Measurements from ENCODE around the gene TINAGL1.

The TINAGL1 gene, protein sequence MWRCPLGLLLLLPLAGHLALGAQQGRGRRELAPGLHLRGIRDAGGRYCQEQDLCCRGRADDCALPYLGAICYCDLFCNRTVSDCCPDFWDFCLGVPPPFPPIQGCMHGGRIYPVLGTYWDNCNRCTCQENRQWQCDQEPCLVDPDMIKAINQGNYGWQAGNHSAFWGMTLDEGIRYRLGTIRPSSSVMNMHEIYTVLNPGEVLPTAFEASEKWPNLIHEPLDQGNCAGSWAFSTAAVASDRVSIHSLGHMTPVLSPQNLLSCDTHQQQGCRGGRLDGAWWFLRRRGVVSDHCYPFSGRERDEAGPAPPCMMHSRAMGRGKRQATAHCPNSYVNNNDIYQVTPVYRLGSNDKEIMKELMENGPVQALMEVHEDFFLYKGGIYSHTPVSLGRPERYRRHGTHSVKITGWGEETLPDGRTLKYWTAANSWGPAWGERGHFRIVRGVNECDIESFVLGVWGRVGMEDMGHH

DNA sequence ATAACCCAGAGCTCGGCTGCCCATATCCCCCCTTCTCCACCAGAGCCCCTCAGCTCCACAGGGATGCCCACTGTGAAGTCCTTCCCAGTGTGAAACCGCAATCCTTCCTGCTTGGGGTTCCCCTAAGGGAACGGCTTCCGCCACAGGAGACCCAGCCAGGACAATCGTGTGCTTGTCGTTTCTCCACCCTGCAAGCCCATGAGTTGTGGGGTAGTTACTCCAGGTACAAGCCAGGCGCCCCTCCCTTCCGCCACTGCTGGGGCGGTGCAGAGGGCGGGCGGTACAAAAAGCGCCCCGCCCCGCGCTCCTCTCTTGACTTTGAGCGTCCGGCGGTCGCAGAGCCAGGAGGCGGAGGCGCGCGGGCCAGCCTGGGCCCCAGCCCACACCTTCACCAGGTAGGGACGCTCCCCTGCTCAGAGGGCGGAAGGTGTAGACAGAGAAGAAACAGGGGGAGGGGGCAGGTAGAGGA lies at the start of gene TINAGL1:
Gene TINAGL1, plus strand, starts transcription at position 315 of the 469 bp plus-strand sequence. CDS start 634 bp downstream, outside the sequence.
- H3K4me3 Mint-ChIP-seq = no peak within 1 kb of the TSS
- no peaks in the 10 kb centered on the region for H3K4me1 Mint-ChIP-seq (ENCODE audit: low read depth)
- H3K9me3 Mint-ChIP-seq = no peaks in the 10 kb centered on the region
- H3K36me3 Mint-ChIP-seq (ENCODE audit: low read depth) = no peaks in the 10 kb centered on the region
- H3K27ac Mint-ChIP-seq = no peak within 1 kb of the TSS
- H3K27me3 Mint-ChIP-seq = peaks cover 10% of the 10 kb centered on the region

GRCh38 chr1:31529999-31530684 lies 46.2 kb upstream of the TINAGL1 start:
- no peaks in the 10 kb centered on the region for H3K4me1 Mint-ChIP-seq (ENCODE audit: low read depth)
- H3K9me3 Mint-ChIP-seq = no peaks in the 10 kb centered on the region
- no peak overlapping the region for H3K27ac Mint-ChIP-seq
- no peaks in the 10 kb centered on the region for H3K36me3 Mint-ChIP-seq (ENCODE audit: low read depth)
- H3K27me3 Mint-ChIP-seq = peaks cover 5% of the 10 kb centered on the region
- no peak overlapping the region for H3K4me3 Mint-ChIP-seq

- Mint-ChIP-seq H3K36me3 (ENCODE audit: low read depth) (no peaks in the 10 kb centered on the region), H3K9me3 (no peaks in the 10 kb centered on the region), H3K4me1 (ENCODE audit: low read depth) (peaks cover 9% of the 10 kb centered on the region), H3K27ac (no peak overlapping the region), H3K27me3 (peaks cover 11% of the 10 kb centered on the region), H3K4me3 (no peak overlapping the region)
Observed at GRCh38 chr1:31531177-31531999, 44.9 kb upstream of the TINAGL1 start.

GRCh38 chr1:31532173-31532572 lies 44.1 kb upstream of the TINAGL1 start:
- no peak overlapping the region for H3K27ac Mint-ChIP-seq
- H3K9me3 Mint-ChIP-seq = no peaks in the 10 kb centered on the region
- peaks cover 11% of the 10 kb centered on the region for H3K4me1 Mint-ChIP-seq (ENCODE audit: low read depth)
- H3K27me3 Mint-ChIP-seq = peaks cover 11% of the 10 kb centered on the region
- no peak overlapping the region for H3K4me3 Mint-ChIP-seq
- H3K36me3 Mint-ChIP-seq (ENCODE audit: low read depth) = no peaks in the 10 kb centered on the region

- no peak overlapping the region for H3K4me3 Mint-ChIP-seq
- peaks cover 11% of the 10 kb centered on the region for H3K4me1 Mint-ChIP-seq (ENCODE audit: low read depth)
- peaks cover 11% of the 10 kb centered on the region for H3K27me3 Mint-ChIP-seq
- H3K36me3 Mint-ChIP-seq (ENCODE audit: low read depth) = no peaks in the 10 kb centered on the region
- no peaks in the 10 kb centered on the region for H3K9me3 Mint-ChIP-seq
- H3K27ac Mint-ChIP-seq = no peak overlapping the region
Observed at GRCh38 chr1:31535561-31535960, 40.8 kb upstream of the TINAGL1 start.

DNA sequence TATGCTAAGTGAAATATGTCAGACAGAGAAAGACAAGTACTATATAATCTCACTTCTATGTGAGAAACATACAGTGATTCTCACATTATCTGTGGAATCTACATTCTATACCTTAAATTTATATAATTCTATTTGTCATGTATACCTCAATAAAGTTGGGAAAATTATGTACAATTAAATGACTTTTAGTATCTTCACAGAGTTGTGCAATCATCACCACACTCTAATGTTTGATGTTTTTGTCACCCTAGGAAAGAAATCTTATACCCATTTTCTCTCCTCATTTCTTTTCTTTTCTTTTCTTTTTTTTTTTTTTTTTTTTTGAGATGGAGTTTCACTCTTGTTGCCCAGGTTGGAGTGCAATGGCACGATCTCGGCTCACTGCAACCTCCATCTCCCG lies 37.0 kb upstream of the TINAGL1 start:
- H3K36me3 Mint-ChIP-seq (ENCODE audit: low read depth) = no peaks in the 10 kb centered on the region
- peaks cover 11% of the 10 kb centered on the region for H3K4me1 Mint-ChIP-seq (ENCODE audit: low read depth)
- H3K27me3 Mint-ChIP-seq = peaks cover 11% of the 10 kb centered on the region
- no peaks in the 10 kb centered on the region for H3K9me3 Mint-ChIP-seq
- no peak overlapping the region for H3K27ac Mint-ChIP-seq
- H3K4me3 Mint-ChIP-seq = no peak overlapping the region

DNA sequence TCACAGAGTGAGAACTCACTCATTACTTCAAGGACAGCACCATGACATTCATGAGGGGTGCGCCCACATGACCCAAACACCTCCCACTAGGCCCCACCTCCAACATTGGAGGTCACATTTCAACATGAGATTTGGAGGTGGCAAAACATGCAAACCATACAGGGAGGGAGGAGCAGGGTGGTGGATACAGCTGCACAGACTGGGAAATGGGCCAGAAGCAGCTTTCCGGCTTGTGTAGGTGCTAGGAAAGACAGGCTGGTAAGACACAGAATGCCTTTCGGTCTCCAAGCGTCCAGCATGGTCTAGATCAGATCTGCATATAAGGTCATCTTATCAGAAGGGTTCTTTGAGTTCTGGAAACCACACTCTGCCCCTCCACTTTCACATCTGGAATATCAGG lies 35.1 kb upstream of the TINAGL1 start:
- Mint-ChIP-seq H3K4me1 (ENCODE audit: low read depth) (peaks cover 4% of the 10 kb centered on the region), H3K4me3 (no peak overlapping the region), H3K27ac (no peak overlapping the region), H3K9me3 (no peaks in the 10 kb centered on the region), H3K27me3 (peaks cover 2% of the 10 kb centered on the region), H3K36me3 (ENCODE audit: low read depth) (no peaks in the 10 kb centered on the region)

GRCh38 chr1:31545927-31546540 lies 30.3 kb upstream of the TINAGL1 start:
- peaks cover 12% of the 10 kb centered on the region for H3K27me3 Mint-ChIP-seq
- H3K4me1 Mint-ChIP-seq (ENCODE audit: low read depth) = peaks cover 10% of the 10 kb centered on the region
- no peaks in the 10 kb centered on the region for H3K36me3 Mint-ChIP-seq (ENCODE audit: low read depth)
- no peaks in the 10 kb centered on the region for H3K9me3 Mint-ChIP-seq
- H3K4me3 Mint-ChIP-seq = no peak overlapping the region
- no peak overlapping the region for H3K27ac Mint-ChIP-seq

- Mint-ChIP-seq H3K36me3 (ENCODE audit: low read depth) (no peaks in the 10 kb centered on the region), H3K27me3 (peaks cover 12% of the 10 kb centered on the region), H3K4me1 (ENCODE audit: low read depth) (peaks cover 10% of the 10 kb centered on the region), H3K4me3 (no peak overlapping the region), H3K27ac (no peak overlapping the region), H3K9me3 (no peaks in the 10 kb centered on the region)
Observed at GRCh38 chr1:31548534-31548906, 27.8 kb upstream of the TINAGL1 start.

DNA sequence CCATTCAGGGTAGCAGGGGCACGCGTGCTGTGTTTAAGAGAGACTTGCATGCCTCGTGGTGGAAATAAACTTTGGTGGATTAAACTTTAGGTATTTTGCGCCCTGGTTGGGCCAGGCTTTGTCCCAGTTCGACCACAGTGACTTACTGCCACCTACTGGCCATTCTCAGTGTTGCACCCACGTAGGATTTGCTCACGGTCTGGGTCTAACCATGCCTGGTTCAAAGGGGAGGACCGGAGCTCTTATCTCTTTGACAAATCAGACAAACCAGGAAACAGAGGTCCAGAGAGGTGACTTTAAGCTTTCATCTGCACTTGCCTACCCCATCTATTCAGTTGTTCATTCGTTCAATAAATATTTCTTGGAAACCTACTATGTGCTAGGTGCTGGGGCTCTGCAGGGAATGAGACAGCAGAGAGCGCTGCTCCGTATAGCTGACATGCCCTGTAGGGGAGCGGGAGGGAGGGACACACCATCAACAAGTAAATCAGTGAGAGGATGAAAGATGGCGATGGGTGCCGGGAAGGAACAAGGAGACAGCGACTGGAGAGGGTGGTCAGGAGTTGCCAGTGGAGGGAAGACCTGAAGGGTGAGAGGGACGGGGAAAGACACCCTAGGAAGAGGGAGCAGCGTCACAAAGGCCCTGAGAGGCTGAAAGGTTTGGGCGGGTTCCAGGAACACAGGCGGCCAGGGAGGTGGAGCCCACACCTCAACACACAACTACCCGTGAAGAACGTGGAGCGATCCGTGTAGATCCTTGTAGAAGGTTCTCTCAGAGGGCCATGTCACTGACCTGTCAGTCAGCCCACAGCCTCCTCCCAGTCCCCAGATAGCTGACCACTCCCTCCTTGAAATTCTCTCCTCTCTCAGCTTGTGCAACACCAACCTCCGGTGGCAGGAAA lies 27.2 kb upstream of the TINAGL1 start:
- H3K4me3 Mint-ChIP-seq = peak overlapping the region; percentile 56
- H3K9me3 Mint-ChIP-seq = no peaks in the 10 kb centered on the region
- H3K4me1 Mint-ChIP-seq (ENCODE audit: low read depth) = peaks cover 10% of the 10 kb centered on the region
- H3K27ac Mint-ChIP-seq = no peak overlapping the region
- H3K27me3 Mint-ChIP-seq = peaks cover 16% of the 10 kb centered on the region
- no peaks in the 10 kb centered on the region for H3K36me3 Mint-ChIP-seq (ENCODE audit: low read depth)

DNA sequence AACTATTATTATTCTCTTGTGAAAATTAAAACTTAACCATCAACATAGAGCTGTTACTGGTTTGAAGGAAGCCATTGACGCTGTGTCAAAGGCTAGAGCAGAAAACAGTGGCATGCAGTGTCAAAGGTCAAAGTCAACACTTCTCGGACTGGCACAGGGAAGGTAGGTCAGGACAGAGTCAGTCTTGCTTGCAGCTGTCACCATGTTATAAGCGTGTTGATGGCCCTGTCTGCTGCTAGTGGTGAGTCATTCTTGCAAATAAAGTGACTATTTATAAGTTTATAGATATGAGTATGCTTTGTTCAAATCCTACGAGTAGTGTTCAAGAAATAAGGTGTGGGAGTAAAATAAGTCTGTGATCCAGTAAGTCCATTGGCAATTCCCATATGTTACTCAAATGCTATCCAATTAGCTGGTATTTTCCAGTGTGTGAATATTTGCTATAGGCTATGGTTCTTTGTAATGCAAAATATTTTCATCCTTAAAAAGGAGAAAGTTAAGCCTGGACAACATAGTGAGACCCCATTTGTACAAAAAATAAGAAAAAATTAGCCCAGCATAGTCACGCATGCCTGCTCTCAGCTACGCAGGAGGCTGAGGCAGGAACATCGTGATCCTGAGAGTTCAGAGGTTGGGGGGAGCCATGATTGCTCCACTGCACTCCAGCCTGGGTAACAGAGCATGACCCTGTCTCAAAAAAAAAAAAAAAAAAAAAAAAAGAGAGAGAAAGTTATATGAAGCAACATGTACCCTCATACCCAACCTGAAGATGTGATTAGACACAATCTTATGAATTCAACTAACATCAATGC lies 26.3 kb upstream of the TINAGL1 start:
- H3K9me3 Mint-ChIP-seq = no peaks in the 10 kb centered on the region
- H3K36me3 Mint-ChIP-seq (ENCODE audit: low read depth) = no peaks in the 10 kb centered on the region
- no peak overlapping the region for H3K4me3 Mint-ChIP-seq
- peaks cover 10% of the 10 kb centered on the region for H3K4me1 Mint-ChIP-seq (ENCODE audit: low read depth)
- H3K27ac Mint-ChIP-seq = no peak overlapping the region
- H3K27me3 Mint-ChIP-seq = peaks cover 16% of the 10 kb centered on the region

DNA sequence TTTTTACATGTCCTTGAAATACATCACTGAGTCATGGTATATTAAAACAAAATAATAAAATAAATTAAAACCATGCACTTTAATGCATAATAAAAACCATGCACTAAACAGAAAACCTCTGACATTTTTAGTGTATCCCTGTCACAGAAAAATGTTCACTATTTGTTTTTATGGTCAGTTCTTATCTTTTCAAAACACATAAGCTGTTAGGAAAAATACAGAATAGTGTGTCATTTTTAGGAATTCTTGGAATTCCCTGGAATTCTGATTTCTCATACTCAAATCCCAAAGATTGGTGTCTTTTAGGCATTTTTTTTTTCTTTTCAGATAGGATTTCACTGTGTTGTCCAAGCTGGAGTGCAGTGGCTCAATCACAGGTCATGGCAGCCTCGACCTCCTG lies 25.1 kb upstream of the TINAGL1 start:
- Mint-ChIP-seq H3K36me3 (ENCODE audit: low read depth) (no peaks in the 10 kb centered on the region), H3K4me1 (ENCODE audit: low read depth) (peaks cover 10% of the 10 kb centered on the region), H3K27ac (no peak overlapping the region), H3K4me3 (no peak overlapping the region), H3K27me3 (peaks cover 16% of the 10 kb centered on the region), H3K9me3 (no peaks in the 10 kb centered on the region)

- H3K4me3 Mint-ChIP-seq = no peak overlapping the region
Observed at GRCh38 chr1:31552489-31552888, 23.8 kb upstream of the TINAGL1 start.

More at GRCh38 chr1:31552489-31552888, 23.8 kb upstream of the TINAGL1 start:
- Mint-ChIP-seq H3K4me1 (ENCODE audit: low read depth) (peaks cover 10% of the 10 kb centered on the region), H3K27ac (no peak overlapping the region), H3K36me3 (ENCODE audit: low read depth) (no peaks in the 10 kb centered on the region), H3K27me3 (peaks cover 19% of the 10 kb centered on the region), H3K9me3 (no peaks in the 10 kb centered on the region)

Data from stimulated activated naive CD8-positive, alpha-beta T cell treated with anti-CD3 and anti-CD28 coated beads, Interleukin-15, Interleukin-2, amounts not matched to agents 100 ng/mL and 50 ng/mL, for 24 hours (primary cell).